ENCODE measurements around the gene CDR2L.
"Not testable (repeated sequence)": the region's sequence is repeated elsewhere in the genome, so short reads cannot be mapped to it uniquely, and the experiment has no call there.

CDR2L gene

DNA sequence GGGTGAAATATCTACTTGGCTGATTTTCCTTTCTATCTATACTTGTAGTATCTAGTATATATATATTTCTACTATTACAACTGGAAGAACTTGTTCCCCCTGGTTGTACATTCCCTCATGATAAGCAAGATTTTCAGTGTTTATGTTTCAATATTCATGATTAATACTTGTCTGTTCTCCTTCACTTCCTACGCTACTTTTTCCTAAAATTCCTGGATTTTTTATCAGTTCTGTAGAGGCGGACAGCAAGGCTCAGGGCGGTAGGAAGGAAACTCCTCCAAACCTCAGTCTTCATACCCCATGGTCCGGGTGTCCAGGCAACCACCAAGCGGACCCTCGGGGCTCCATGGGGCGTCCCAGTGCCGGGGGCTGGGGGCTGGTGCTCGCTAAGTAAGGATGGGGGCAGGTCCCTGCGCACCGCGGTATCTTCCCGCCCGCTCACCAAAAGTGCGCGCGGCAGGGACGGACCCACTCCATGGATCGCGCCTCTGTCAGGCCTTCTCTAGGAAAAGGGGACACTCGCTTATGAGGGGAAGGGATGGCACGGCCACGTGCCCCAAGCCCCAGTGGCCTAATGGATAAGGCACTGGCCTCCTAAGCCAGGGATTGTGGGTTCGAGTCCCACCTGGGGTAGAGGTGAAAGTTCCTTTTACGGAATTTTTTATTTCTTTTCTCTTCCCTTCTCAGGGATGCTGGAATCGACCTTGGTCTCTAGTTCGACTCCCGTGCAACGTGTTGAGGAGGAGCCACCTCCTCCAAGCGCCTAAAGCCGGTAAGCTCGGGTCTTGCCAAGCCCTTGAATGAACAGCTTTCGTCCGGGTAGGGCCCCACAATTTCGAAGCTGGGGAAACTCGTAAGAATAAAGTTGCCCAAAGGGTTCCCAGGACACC lies 46.2 kb downstream of the CDR2L start:
- H3K9me3 Mint-ChIP-seq, result peaks cover 19% of the 10 kb centered on the region
- TF ChIP-seq, protein P1, sequence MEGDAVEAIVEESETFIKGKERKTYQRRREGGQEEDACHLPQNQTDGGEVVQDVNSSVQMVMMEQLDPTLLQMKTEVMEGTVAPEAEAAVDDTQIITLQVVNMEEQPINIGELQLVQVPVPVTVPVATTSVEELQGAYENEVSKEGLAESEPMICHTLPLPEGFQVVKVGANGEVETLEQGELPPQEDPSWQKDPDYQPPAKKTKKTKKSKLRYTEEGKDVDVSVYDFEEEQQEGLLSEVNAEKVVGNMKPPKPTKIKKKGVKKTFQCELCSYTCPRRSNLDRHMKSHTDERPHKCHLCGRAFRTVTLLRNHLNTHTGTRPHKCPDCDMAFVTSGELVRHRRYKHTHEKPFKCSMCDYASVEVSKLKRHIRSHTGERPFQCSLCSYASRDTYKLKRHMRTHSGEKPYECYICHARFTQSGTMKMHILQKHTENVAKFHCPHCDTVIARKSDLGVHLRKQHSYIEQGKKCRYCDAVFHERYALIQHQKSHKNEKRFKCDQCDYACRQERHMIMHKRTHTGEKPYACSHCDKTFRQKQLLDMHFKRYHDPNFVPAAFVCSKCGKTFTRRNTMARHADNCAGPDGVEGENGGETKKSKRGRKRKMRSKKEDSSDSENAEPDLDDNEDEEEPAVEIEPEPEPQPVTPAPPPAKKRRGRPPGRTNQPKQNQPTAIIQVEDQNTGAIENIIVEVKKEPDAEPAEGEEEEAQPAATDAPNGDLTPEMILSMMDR (IDR thresholded peaks at IDR 0.05; ENCODE audit: unreplicated experiment in 3 of 3), result no peak
- H3K27ac Mint-ChIP-seq, result peak overlapping the region; percentile 97 to 99 (median 98)
- H3K27me3 Mint-ChIP-seq (ENCODE audit: low read depth), result peaks cover 8% of the 10 kb centered on the region
- H3K4me3 Mint-ChIP-seq, result peak overlapping the region; percentile 98 to 99 (median 99)
- H3K4me1 Mint-ChIP-seq, result peaks cover 19% of the 10 kb centered on the region
- peaks cover 7% of the 10 kb centered on the region for H3K36me3 Mint-ChIP-seq (ENCODE audit: low read depth)

DNA sequence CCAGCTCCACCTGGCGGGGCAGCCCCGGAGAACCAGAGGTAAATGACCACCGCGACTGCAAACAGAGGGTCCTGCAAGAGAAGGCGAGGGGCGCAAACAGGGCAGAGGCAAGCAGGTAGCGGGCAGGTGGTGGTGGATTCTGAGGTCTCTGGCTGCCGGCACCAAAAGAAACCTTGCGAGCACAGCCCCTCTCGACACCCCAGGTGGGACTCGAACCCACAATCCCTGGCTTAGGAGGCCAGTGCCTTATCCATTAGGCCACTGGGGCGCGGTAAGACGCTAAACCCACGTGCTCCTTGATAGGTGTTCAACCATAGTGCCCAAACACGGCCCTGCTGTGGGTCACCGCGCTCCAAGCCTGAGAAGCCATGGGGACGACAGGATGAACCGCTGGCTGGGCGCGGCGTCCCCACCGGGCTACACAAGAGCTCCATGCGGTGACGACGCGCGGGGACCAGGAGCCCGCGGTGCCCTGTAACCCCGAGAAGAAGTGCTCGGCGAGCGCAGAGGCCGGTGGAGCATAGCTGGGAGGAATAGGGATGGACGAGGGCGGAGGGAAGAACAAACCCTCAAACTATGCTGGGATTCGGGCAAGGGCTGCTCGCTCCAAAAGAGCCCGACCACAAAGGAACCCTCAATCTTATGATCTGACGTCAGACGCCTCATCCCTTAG lies 46.9 kb downstream of the CDR2L start:
- peak overlapping the region; percentile 98 to 99 (median 99) for H3K4me3 Mint-ChIP-seq
- TF ChIP-seq, protein P1 (IDR thresholded peaks at IDR 0.05; ENCODE audit: unreplicated experiment in 3 of 3), result peak in 1 of 3 experiments; percentile 18
- H3K4me1 Mint-ChIP-seq, result peaks cover 19% of the 10 kb centered on the region
- peak overlapping the region; percentile 97 to 99 (median 98) for H3K27ac Mint-ChIP-seq
- peaks cover 16% of the 10 kb centered on the region for H3K9me3 Mint-ChIP-seq
- peaks cover 8% of the 10 kb centered on the region for H3K27me3 Mint-ChIP-seq (ENCODE audit: low read depth)
- H3K36me3 Mint-ChIP-seq (ENCODE audit: low read depth), result peaks cover 12% of the 10 kb centered on the region

DNA sequence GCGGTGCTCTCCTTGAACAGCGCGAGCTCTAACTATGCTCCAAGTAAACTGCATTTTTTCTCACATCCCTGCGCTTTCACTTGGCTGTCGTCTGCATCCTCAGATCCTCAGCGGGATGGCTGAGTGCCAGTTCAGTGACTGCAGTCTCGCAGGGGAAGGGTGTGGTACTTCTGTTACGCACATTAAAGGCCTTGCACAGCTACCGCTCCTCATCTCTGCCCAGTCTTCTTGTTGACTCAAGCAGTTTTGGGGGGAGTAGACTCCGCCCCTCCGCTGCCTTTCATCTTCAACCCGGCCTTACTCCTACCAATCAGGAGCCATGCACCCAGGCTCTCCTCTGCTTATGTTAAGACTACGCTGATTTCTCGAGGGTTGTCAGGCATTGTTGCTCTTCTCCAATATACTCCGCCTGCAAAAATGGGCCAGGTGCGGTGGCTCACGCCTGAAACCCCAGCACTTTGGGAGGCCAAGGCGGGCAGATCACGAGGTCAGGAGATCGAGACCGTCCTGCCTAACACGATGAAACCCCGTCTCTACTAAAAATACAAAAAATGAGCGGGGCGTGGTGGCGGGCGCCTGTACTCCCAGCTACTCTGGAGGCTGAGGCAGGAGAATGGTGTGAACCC lies 49.3 kb downstream of the CDR2L start:
- TF ChIP-seq, protein P1 (IDR thresholded peaks at IDR 0.05; ENCODE audit: unreplicated experiment in 3 of 3), result no peak
- Mint-ChIP-seq H3K4me3 (peak overlapping the region; percentile 45 to 68 (median 57)), H3K36me3 (ENCODE audit: low read depth) (peaks cover 23% of the 10 kb centered on the region), H3K4me1 (peaks cover 19% of the 10 kb centered on the region), H3K27me3 (ENCODE audit: low read depth) (peaks cover 8% of the 10 kb centered on the region), H3K27ac (peak overlapping the region; percentile 36 to 51 (median 47)), H3K9me3 (peaks cover 6% of the 10 kb centered on the region)

DNA sequence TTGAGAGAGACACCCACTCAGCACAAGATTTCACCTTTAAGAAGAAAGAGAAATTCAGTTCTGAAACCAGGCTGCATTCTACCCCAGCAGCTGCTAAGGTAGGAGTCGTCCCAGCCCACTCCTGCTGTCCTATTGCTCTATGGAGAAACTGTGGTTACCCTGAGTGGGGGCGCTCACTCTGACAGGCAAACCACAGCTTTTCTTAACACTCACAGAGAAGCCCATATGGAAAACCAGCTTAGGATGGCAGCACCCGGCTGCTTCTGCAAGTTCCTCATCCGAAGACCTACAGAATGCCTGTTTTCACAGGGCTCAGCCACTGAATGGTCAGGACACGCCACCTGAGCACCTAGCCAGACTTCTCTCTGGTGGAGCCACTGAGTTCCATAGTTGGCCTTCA lies 51.8 kb downstream of the CDR2L start:
- Mint-ChIP-seq H3K27me3 (ENCODE audit: low read depth) (peaks cover 4% of the 10 kb centered on the region), H3K36me3 (ENCODE audit: low read depth) (peaks cover 30% of the 10 kb centered on the region), H3K27ac (no peak overlapping the region), H3K9me3 (no peaks in the 10 kb centered on the region), H3K4me3 (no peak overlapping the region), H3K4me1 (peaks cover 7% of the 10 kb centered on the region)
- TF ChIP-seq, protein P1 (IDR thresholded peaks at IDR 0.05; ENCODE audit: unreplicated experiment in 3 of 3), result no peak

DNA sequence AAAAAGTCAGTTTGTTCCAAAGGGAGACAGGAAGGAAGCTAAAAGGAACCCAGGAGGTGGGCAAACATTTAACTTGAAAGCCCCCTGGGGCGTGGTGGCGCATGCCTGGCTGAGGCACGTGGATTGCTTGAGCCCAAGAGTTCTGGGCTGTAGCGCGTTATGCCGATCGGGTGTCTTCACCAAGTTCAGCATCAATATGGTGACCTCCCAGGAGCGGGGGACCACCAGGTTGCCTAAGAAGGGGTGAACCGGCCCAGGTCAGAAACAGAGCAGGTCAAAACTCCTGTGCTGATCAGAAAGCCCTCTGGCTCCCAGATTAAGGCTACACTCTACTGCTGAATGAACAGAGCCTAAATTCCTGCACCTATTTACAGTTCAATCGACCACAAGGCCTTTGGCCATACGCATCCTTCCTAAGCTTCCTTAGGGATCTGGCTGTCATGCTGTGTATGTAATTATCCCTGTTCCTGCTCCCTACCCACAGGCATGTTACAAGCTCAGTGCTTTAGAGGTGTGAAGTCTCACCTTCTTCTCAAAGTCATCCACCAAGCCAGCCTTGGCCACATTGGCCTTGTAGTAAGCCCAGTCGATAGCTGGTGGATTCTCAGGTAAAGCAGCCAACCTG lies 54.3 kb downstream of the CDR2L start:
- Mint-ChIP-seq H3K4me3 (no peak overlapping the region), H3K9me3 (no peaks in the 10 kb centered on the region), H3K27me3 (ENCODE audit: low read depth) (no peaks in the 10 kb centered on the region), H3K27ac (no peak overlapping the region), H3K4me1 (peaks cover 16% of the 10 kb centered on the region), H3K36me3 (ENCODE audit: low read depth) (peaks cover 30% of the 10 kb centered on the region)
- TF ChIP-seq, protein P1 (IDR thresholded peaks at IDR 0.05; ENCODE audit: unreplicated experiment in 3 of 3), result no peak

- Mint-ChIP-seq H3K4me3 (peak overlapping the region in 1 of 3 experiments; percentile 47), H3K4me1 (peaks cover 25% of the 10 kb centered on the region), H3K36me3 (ENCODE audit: low read depth) (peaks cover 25% of the 10 kb centered on the region)
- H3K27me3 Mint-ChIP-seq (ENCODE audit: low read depth); H3K27ac Mint-ChIP-seq; H3K9me3 Mint-ChIP-seq: not testable (repeated sequence)
Observed at GRCh38 chr17:75043789-75044188, 56.4 kb downstream of the CDR2L start.

Data from nephron (organoid).